ENCODE measurements around the gene GNL3L. TPM values are rescaled to one million over a fixed set of nuclear protein-coding genes. Genes with fewer than 3 reads are reported as not detected.

The GNL3L gene
- total and polyA plus RNA-seq, 9 of the 15 experiments (the other 6 are each of a cell fraction or from before 2014, with no cell fraction given), result 11.5 to 81.7 (median 37.6) TPM

DNA sequence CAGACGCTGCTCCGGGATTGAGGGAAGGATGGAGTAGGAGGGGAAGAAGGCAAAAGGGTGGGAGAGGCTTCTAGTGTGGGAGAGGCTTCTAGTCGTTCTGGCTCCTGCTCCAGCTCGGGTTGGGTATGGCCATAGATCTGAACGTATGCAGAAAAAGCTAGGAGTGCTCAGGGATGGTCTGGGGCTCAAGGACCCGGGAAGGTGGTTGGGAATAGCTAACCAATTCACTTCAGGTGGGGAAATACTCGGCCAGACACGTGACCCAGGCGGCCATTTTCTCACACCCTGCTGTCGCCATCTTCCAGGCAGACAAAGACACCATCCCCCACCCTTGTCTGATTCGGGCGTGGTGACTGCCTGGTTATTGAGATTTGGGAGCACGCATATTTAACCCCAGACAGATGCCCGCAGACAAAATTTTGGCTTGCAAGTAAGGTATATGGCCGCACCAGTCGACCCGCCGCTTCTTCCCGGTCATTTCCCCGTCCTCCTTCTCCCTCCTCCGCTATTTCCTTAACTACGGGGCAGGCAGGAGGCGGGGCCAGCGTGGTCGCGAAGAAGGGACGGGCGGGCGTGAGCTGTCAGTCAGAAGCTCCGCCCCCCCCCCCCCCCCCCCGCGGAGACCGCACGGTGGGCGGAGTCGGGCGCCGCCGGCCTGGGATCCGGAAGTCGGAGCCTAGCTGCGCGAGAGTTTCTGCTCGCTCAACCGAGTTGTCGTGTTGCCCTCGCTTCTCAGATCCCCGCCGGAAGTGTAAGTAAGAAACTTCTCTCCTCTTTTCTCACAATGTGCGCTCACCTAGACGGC is at the start of gene GNL3L (continued):
- TF ChIP-seq, protein P1, sequence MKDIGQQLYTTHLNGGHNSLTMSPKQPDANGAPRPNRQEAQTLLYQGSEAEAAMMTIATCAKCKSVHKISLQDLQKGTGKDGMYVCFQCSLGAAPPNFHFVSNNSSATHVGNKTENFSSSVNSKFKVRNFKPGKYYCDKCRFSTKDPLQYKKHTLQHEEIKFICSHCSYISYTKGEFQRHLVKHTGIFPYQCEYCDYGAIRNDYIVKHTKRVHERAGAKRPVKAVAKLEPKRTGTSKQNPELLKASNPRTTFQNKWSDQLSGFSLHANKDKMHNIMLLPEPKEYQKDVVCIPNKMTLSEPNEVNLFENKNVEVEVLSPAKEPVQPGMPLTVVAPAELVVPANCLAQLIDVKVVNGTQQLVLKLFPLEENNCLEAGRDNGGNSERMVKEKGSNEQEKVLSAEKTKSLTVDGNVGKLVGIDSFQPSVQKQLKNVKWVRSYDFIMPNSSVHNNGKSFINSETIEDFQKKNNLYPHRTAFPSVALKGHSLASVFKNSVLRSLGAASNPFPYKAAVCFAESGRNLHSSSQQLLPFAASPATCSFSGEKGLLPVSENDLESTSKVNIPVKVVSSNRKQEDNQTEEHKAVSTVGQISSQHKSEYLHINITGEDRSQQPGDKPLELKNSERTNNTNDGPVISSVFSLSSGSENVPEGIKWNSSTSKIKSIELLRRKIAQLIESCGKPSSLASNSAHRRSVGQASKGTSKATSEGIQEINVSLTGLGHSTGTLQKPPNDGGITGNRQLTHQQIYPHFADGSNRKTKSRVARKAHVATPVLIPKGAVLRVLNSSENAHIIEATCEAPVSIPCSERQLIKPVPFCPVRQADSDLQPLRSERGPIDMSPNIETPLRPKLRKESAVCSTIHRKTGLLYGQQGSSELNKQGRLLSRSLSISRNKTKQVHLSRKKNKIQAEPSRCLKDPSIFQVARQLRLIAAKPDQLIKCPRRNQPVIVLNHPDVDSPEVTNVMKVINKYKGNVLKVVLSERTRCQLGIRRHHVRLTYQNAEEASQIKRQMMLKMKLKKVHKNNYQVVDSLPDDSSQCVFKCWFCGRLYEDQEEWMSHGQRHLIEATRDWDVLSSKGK (CRISPR knock-in tag; IDR thresholded peaks at IDR 0.05), result no peak
- no peak for TF ChIP-seq ETS2 (tag; IDR thresholded peaks at IDR 0.05; ENCODE audit: borderline replicate concordance, poor library complexity, severe bottlenecking)
- no peak for TF ChIP-seq ZNF217 (CRISPR knock-in tag; IDR thresholded peaks at IDR 0.05)
- TF ChIP-seq NR2C1 (IDR thresholded peaks at IDR 0.05), result no peak
- TF ChIP-seq NR2C1 (tag; IDR thresholded peaks at IDR 0.05), result peak; percentile 44; the same call in 1 of the 2 replicates
- TF ChIP-seq TEAD2 (tag; IDR thresholded peaks at IDR 0.05), result peak; percentile 41; the same call in 1 of the 2 replicates
- no peak for TF ChIP-seq RHOXF2B (CRISPR knock-in tag; conservative IDR thresholded peaks at IDR 0.05)
- no peak for TF ChIP-seq NFE2L1 (tag; IDR thresholded peaks at IDR 0.05; ENCODE audit: borderline replicate concordance, low read depth)
- no peak for TF ChIP-seq ZNF184 (CRISPR knock-in tag; IDR thresholded peaks at IDR 0.05)
- no peak for TF ChIP-seq SUPT5H (IDR thresholded peaks at IDR 0.05)
- 0 out of 2 replicates have a peak, but pooled peaks have one; percentile 26 for TF ChIP-seq ZBTB17 (CRISPR knock-in tag; IDR thresholded peaks at IDR 0.05)
- TF ChIP-seq FOXA3 (CRISPR knock-in tag; conservative IDR thresholded peaks at IDR 0.05 in 1 of 2, IDR thresholded peaks at IDR 0.05 in 1 of 2), result no peak
- TF ChIP-seq ZNF778 (CRISPR knock-in tag; IDR thresholded peaks at IDR 0.05), result no peak
- TF ChIP-seq ZC3H8 (IDR thresholded peaks at IDR 0.05), result no peak
- TF ChIP-seq PTRF (tag; IDR thresholded peaks at IDR 0.05), result peak; percentile 53; the same call in 1 of the 2 replicates
- TF ChIP-seq ZNF77 (CRISPR knock-in tag; IDR thresholded peaks at IDR 0.05), result no peak
- TF ChIP-seq, protein P2, sequence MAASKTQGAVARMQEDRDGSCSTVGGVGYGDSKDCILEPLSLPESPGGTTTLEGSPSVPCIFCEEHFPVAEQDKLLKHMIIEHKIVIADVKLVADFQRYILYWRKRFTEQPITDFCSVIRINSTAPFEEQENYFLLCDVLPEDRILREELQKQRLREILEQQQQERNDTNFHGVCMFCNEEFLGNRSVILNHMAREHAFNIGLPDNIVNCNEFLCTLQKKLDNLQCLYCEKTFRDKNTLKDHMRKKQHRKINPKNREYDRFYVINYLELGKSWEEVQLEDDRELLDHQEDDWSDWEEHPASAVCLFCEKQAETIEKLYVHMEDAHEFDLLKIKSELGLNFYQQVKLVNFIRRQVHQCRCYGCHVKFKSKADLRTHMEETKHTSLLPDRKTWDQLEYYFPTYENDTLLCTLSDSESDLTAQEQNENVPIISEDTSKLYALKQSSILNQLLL (CRISPR knock-in tag; IDR thresholded peaks at IDR 0.05; ENCODE audit: borderline replicate concordance), result no peak
- TF ChIP-seq, protein P3, sequence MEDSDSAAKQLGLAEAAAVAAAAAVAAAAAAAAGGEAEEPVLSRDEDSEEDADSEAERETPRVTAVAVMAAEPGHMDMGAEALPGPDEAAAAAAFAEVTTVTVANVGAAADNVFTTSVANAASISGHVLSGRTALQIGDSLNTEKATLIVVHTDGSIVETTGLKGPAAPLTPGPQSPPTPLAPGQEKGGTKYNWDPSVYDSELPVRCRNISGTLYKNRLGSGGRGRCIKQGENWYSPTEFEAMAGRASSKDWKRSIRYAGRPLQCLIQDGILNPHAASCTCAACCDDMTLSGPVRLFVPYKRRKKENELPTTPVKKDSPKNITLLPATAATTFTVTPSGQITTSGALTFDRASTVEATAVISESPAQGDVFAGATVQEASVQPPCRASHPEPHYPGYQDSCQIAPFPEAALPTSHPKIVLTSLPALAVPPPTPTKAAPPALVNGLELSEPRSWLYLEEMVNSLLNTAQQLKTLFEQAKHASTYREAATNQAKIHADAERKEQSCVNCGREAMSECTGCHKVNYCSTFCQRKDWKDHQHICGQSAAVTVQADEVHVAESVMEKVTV (CRISPR knock-in tag; IDR thresholded peaks at IDR 0.05), result no peak
- TF ChIP-seq, protein P4, sequence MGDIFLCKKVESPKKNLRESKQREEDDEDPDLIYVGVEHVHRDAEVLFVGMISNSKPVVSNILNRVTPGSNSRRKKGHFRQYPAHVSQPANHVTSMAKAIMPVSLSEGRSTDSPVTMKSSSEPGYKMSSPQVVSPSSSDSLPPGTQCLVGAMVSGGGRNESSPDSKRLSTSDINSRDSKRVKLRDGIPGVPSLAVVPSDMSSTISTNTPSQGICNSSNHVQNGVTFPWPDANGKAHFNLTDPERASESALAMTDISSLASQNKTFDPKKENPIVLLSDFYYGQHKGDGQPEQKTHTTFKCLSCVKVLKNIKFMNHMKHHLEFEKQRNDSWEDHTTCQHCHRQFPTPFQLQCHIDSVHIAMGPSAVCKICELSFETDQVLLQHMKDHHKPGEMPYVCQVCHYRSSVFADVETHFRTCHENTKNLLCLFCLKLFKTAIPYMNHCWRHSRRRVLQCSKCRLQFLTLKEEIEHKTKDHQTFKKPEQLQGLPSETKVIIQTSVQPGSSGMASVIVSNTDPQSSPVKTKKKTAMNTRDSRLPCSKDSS (IDR thresholded peaks at IDR 0.05; ENCODE audit: low read depth, partially characterized antibody), result peak; percentile 86
